Measurements from ENCODE around the gene AKAP13.

DNA sequence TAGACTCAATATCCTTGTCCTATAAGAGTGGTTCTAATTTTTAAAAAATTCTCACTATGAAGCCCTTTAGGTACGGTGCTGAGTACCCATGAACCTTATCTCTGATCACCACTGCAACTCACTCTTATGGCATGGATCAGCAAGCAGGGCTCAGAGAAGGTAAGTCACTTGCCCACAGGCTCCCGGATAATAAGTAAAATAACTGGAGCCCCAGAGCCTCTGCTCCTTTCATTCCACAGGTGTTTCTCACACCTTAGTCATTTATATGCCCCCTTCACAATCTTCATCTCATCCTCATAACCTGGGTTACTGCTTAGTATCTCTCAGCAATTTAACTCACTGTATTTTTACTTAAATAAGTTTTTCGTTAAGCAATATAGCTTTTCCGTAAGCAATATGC, 28.4 kb upstream of the AKAP13 start:
- TF ChIP-seq, protein P1, sequence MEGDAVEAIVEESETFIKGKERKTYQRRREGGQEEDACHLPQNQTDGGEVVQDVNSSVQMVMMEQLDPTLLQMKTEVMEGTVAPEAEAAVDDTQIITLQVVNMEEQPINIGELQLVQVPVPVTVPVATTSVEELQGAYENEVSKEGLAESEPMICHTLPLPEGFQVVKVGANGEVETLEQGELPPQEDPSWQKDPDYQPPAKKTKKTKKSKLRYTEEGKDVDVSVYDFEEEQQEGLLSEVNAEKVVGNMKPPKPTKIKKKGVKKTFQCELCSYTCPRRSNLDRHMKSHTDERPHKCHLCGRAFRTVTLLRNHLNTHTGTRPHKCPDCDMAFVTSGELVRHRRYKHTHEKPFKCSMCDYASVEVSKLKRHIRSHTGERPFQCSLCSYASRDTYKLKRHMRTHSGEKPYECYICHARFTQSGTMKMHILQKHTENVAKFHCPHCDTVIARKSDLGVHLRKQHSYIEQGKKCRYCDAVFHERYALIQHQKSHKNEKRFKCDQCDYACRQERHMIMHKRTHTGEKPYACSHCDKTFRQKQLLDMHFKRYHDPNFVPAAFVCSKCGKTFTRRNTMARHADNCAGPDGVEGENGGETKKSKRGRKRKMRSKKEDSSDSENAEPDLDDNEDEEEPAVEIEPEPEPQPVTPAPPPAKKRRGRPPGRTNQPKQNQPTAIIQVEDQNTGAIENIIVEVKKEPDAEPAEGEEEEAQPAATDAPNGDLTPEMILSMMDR (IDR thresholded peaks at IDR 0.05; ENCODE audit: low read depth, low read length), result no peak
- TF ChIP-seq POLR2A (IDR thresholded peaks at IDR 0.05; ENCODE audit: extremely low read depth, insufficient read length), result no peak
- TF ChIP-seq MYC (IDR thresholded peaks at IDR 0.05; ENCODE audit: low read depth, low read length), result no peak

All from NB4 (cell line).